ENCODE results near the gene FAM98B. TPM values are rescaled to one million over a fixed set of nuclear protein-coding genes. Genes with fewer than 3 reads are reported as not detected.

The FAM98B gene
- total RNA-seq, 1 experiment from 2014 or later, result 5.1 TPM

DNA sequence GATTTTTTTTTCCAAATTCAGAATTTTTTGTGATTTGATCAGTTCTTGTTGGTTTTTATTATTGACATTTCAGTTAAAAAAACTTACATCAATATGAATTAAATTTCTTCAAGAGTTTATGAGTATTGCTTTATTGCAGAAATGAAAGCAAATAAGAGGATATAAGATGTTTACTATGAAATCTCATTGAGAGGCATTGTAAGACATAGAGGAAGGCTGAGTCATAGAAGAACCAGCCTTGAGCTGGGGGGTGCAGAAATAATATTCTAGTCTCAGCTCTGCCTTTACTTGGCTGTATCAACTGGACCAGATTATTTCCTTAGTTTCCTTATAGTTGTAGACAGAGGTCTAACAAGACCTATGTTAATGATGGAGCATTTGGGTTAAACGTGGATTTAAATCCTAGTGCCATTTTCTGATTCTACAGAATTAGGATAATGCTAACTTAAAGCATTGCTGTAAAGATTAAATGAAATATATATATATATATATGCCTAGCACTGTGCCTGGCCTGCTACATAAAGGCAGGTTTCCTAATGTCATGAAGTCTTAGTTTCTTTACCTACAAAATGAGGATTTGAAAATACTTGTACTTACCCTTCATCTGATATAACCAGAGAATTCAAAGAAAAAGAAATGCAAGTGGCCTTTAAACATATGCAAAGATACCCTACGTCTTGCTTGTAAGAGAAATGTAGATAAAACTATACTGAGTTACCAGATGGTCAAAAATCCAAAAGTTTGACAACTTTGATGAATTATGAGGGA lies 7.3 kb downstream of the FAM98B start:
- no peak for DNase-seq (ENCODE audit: low spot score)

DNA sequence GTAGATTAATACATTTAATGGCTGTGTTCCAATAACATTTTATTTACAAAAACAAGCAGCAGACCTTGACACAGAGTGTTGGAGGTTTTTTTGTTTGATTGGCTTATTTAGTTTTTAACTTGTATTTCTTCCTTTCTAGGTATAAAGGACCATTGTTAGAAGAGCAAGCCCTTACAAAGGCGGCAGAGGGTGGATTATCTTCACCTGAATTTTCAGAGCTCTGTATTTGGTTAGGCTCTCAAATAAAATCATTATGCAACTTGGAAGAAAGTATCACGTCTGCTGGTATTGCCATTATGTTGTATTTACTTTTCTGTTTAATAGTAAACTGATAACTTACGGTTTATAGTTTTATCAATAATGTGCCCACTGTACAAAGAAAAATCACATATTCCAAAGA lies 10.0 kb downstream of the FAM98B start:
- DNase-seq (ENCODE audit: low spot score), result no peak

DNA sequence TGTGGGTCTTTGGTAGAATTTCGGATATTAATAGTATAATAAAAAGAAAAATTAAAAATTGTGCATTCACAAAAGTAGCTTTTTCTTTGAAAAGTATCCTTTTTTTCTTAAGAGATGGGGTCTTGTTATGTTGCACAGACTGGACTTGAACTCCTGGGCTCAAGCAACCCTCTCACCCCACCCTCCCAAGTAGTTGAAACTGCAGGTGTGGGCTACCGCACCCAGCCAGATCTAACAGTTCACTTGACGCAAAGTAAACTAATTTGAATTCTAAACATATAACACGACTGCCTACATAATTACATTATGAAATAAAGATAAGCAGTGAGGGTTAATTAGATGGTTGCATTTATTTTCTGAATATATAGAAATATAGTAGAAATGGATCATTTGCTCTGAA lies 10.7 kb downstream of the FAM98B start:
- DNase-seq (ENCODE audit: low spot score), result no peak

DNA sequence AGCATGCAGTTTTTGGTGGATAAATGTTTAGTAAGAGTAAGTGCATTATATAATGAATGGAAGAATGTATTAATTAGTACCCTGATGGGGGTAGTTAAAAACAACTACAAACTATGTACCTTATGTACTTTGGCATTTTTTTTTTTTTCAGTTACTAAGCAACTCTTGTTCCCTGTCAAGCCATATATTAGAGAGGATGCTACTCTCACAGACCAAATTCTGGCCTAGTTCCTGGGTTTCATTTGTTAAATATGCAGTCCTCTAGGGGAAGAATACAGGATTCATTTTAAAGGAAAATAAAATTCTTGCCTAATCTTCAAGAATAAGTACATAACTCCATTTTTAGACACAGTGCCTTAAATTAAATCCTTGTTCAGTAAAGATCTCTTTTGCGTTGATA lies 16.9 kb downstream of the FAM98B start:
- DNase-seq (ENCODE audit: low spot score), result no peak

DNA sequence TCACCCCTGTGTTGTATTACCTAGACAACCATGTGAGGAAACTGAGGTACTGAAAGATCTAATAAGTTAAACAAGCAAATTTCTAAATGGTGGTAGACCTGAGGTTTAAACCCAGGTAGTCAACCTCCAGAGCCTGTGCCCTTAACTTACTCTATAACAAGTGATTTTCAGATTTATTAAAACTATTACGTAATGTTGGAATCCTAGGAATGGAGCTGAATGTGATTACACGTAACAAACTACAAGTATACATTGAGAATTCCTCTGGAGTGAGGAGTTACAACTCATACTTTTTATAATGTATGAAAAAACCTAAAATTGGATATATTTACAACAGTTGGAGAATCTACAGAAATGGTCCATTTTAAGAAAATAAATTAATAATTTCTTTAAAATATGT lies 18.0 kb downstream of the FAM98B start:
- DNase-seq (ENCODE audit: low spot score), result no peak

DNA sequence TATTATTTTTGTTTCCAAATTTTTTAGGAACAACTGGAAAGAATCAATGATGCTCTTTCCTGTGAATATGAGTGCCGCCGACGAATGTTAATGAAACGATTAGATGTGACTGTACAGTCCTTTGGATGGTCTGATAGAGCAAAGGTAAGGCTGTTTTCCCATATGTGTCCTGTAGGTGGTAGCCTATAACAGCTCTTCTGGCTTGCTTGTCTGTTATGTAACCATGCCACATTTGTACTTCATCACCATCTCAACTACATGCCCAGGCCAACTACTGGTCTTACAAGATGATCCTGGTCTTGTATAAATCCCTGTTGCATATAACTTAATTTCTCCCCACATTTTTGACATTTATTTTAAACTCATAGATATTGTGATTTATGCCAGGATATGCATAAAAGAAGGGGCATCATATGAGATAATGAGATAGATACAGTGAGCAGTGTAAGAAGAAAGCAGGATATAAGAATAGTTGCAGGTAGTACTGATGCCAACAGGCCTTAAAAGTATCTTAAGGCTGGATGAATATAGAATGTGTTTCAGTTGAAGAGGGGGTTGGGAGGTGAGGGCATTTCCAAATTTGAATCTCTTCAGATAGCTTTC lies 20.3 kb downstream of the FAM98B start:
- DNase-seq (ENCODE audit: low spot score), result peak; percentile 63

DNA sequence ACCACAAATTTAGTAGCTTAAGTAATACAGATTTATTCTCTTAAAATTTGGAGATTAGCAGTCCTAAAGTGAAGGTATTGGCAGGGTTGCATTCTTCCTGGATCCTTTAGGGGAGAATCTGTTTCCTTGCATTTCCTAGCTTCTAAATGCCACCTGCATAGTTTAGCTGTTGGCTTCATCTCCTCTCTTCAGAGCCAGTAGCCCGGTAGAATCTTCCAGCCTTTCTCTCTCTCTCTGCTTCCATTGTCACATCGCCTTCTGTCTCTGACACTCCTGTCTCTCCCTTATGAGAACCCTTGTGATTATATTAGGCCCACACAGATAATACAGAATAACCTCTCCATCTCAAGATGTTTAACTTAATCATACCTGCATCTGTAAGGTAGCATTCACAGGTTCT lies 21.4 kb downstream of the FAM98B start:
- DNase-seq (ENCODE audit: low spot score), result no peak

DNA sequence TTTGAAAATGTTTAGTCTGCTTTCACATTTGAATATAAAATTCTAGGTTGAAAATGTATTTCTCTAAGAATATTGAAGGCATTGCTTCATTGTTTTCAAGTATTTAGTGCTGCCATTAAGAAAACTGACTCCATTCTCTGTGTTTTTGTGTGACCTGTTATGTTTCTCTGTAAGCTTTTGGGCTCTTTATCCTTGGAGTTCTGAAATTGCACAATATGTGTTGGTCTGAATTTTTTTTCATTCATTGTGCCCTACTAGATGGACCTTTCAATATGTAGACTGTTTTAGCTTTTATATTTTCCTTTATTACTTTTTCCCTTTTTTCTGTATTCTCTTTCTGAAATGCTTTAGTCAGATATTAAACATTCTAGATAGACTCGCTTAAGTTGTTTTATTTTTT lies 22.2 kb downstream of the FAM98B start:
- no peak for DNase-seq (ENCODE audit: low spot score)

DNA sequence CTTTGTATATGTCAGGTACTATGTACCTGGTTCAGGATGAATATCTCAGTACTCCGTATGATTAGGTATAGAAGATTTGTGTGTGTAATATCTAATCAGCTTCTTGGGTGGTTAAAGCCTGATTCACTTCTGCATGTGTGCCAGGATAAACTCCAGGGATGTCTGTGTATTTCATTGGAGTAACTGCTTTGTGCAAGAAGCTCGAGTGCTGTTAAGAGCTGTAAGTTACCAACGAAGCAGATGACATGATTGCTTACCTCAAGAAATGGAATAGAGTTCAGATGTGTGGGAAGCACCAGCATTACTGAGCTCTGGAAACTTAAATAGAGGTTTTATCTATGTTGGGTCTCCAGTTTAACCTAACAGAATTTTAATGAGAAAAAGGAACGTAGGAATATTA lies 23.7 kb downstream of the FAM98B start:
- no peak for DNase-seq (ENCODE audit: low spot score)

DNA sequence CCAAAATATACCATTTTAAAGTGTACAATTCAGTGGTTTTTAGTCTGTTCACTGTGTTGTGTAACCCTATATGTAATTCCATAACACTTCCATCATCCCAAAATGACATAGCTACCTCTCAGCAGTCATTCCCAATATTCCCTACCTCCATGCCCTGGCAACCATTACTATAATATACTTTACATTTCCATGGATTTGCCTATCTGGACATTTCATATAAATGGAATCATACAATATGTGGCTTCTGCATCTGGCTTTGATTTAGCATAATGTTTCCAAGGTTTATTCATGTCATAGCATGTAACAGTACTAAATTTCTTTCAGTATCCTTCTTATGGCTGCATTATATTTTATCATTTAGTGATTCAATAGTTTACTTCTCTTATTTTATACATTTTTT lies 25.3 kb downstream of the FAM98B start:
- no peak for DNase-seq (ENCODE audit: low spot score)

DNA sequence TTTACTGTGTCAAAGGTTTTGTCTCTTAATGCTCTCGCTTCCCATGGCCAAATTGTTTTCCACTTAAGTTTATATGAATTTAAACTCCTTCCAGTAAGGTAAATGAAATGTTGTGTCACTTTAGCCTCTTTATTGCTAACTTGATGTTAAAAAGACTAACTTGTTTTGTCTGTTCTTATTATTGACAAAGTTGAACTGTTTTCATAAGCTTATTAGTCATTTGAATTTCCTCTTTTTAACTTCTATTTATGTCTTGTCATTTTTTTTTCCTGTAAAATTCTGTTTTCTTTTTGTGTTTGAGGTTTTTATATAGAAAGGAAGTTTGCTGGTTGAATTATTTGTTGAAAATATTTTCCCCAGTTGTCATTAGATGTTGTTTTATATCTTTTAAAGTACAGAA lies 25.8 kb downstream of the FAM98B start:
- no peak for DNase-seq (ENCODE audit: low spot score)

DNA sequence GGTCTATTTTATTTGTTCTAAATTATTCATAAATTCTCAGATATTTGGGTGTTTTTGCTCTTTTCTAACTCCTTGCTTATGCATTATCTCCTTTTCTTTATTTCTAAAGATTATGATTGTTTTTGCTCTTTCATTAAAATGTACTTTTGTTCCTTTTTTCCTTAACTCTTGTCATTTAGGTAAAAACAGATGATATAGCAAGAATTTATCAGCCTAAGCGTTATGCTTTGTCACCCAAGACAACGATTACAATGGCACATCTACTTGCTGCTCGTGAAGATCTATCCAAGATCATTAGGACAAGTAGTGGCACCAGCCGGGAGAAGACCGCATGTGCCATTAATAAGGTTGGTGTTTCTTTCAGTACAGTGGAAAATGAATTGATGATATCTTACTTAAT lies 27.2 kb downstream of the FAM98B start:
- DNase-seq (ENCODE audit: low spot score), result no peak

DNA sequence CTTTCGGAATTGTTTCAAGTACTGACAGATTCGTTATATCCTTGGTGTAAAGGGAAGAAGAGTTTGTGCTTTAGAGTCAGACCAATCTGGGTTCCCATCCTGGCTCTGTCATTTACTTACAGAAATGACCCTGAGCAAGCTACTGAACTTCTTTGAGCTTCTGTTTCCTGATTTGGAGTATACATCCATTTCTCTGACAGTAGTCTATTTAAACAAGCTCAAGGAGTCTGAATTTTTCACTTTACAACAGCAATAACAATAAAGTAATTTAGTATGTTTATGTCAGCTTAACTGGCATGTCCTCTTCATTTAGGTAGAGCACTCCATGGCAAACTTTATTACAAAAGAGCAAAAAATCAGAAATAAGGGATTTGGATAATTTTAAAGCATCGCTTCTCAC lies 27.8 kb downstream of the FAM98B start:
- DNase-seq (ENCODE audit: low spot score), result no peak

DNA sequence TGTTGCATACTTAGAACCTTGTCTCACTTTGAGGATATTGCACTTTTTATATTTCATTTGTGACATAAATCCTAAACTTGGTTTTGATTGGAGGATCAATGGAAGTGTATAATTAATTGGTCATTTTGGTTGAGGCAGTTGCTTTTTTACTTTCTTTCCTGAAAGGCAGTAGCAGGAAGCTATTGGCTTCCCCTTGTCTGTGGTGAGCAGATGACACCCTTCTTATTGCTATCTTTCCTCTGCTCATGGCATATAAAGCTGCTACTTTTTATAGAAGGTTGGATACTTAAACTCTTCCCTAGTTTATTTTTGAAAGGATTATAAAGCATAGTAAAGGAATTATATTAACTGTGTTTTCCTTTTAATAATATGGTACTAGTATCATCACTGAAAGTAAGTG lies 28.6 kb downstream of the FAM98B start:
- DNase-seq (ENCODE audit: low spot score), result no peak

DNA sequence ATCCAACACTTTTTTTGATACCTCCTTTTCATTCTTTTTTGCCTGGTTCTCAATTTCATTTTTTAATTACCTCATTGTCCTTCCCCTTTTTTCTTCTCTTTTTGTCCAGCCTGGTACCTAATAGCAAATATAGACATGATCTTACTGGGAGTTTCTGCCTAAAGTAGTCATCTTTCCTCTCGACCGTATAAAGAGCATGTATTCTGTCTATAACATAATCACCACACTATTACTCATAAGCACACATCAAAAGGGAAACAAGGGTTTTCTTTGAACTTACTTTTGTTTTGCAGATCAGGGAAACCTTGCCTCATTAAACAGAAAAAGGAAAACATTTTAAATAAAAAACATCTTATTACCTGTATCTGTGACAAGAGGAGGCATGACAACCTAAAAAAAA lies 33.0 kb downstream of the FAM98B start:
- no peak for DNase-seq (ENCODE audit: low spot score)

DNA sequence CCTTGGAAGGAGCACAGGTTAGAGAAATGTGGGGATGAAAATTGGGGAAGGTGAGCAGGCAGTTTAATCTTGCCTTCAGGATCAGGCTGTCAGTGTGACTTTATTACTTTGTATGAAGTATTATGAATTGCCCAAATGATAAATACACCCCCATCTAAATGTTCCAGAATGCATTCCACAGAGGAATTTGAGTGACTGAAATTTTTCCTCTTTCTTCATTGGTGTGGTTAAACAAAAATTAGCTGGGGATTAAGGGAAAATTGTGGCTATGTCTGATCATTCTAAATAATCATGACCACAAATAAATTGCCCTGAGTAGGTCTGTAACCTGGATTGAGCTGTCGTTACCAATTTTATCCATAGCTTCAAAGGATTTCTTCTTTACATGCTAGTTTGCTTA lies 33.5 kb downstream of the FAM98B start:
- DNase-seq (ENCODE audit: low spot score), result no peak

DNA sequence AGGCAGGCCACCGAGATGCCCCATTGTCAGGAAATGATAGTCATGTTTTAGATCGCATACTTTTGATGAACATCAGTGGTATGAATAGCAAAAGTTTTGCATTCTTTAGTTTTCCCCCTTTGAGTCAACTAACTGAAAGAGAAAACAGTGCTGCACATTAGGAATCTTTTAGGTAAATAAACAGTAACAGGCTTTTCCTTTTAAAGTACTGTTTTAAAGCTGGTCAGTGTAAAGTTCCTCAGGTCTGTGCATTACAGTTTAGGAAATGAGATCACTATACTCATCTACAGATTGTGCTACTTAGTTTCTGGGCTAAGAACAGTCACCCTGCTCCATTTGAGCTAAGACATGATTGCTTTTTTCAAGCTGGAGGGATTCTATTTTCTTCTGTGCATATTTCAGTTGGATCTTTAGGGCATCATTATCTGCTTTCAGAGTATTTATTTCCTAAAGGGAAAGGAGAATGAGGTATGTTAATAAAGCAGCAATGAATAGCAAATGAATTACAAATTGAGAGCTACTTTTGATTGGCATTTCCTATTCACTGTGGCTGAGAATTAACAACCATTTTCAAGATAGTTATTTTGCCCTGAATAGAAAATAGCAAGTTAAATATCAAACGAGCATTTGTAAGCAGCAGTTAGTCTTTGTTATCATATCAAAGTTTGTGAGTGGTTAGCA lies 36.5 kb downstream of the FAM98B start:
- DNase-seq (ENCODE audit: low spot score), result no peak

DNA sequence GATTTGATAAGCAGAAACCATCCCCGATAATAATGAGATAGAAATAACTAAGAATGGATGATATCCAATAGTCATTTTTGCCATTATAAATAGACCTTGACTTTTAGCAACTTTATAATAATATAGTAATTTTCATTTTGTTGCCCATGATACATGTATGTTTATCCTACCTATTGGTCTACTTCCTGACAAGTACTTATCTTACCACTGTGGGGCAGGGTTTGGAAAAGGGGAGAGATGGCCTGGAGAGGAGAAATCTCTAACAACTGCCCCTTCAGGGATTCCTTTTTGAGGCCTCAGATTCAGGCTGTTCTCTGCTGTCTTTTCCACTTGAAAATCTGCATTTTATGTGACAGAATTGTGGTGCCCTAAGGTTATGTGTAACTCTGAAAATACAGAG lies 42.2 kb downstream of the FAM98B start:
- no peak for DNase-seq (ENCODE audit: low spot score)

DNA sequence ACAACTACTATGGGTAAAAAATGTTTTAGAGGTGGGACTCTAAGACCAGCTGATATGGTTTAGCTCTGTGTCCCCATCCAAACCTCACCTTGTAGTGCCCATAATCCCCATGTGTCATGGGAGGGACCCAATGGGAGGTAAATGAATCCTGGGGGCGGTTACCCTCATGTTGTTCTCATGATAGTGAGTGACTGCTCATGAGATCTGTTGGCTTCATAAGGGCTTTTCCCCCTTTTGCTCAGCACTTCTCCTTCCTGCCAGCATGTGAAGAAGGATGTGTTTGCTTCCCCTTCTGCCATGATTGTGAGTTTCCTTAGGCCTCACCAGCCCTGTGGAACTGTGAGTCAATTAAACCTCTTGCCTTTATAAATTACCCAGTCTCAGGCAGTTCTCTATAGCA lies 45.7 kb downstream of the FAM98B start:
- no peak for DNase-seq (ENCODE audit: low spot score)

DNA sequence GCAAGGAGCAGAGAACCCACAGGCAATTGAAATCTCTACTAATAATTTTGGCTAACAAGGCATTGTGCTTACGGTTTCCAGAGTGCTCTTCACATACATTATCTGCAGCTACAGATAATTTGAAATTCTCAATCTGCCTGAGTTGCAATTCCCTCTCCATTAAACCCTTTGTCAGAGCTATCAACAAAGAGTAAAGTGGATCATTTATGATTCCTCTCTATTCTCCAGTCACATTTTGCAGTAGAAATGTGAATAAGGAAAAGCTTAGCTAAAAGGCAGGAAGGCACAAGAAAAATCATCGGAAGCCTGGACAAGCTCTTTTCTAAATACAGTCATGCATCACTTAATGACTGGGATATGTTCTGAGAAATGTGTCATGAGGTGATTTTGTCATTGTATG lies 49.6 kb downstream of the FAM98B start:
- no peak for DNase-seq (ENCODE audit: low spot score)

DNA sequence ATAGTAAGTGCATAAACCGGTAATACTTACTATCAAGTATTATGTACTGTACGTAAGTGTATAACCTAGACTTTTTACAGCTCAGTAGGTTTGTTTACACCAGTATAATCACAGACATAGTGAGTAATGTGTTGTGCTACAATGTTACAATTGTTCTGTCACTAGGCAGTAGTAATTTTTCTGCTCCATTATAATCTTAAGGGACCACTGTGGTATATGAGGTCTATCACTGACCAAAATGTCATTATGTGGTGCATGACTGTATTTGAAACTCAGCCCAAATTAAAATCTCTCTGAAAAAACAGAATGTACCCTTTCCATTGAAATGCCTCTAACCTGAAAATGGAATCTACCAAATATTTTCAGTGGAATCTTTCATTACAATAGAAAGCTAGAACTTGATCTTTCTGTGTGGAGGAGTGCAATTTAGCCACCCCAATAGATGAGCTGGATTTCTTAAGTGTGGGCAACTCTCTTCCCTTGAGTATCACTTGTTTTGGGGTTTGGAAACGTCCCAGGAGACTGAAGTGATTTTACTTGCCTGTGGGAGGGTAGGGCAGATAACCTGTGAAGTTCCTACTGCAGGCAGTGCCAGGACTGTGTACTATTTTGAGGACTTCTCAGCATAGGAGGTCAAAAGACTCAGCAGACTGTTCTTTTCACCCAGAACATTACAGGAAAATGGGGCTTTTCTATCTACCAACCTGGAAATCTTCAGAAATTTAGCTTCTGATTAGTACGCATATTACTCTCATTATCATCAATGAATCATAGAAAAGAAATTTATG lies 50.9 kb downstream of the FAM98B start:
- DNase-seq (ENCODE audit: low spot score), result no peak

DNA sequence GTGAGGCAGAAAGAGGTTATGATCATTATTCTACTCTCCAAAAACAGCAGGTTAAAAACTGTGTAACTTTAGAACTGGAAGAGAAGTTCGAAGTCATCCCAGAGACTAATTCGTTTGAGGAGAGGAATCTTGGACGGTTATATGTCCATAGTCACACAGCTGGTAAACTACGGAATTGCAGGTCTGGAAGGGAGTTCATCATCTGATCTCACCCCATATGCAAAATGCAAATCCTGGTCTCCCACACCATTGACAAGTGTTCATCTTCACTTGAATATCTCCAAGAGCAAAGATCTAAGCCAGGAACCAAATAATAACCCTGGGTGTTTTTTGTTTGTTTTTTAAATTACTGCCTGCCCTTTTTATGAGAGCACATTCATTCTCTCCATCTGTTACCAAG lies 53.1 kb downstream of the FAM98B start:
- DNase-seq (ENCODE audit: low spot score), result no peak

DNA sequence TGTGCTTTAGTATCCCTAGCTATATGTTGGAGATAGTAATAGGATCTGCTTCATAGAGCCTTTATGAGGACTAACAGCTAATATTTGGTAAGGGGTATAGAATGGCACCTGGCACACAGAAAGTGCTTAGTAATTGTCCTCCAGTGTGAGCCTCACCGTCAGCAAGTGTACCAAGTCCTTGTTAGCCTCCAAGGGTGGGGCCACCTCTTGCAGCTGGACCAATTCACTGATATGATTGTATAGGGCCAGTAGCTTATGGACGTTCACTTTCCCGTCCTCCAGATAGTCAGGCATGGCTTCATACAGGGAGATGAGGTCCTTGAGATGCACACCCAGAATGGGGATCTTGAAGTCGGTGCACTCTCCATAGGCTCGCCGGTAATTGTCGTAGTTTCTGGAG lies 53.6 kb downstream of the FAM98B start:
- no peak for DNase-seq (ENCODE audit: low spot score)
